GM21423 (cell line): ENCODE results near the gene FOXRED1.
"Not testable (repeated sequence)": the region's sequence is repeated elsewhere in the genome, so short reads cannot be mapped to it uniquely, and the experiment has no call there.

Experiments used
- ATAC-seq: cut with Tn5 transposase; IDR thresholded peaks from one replicate; pipeline ENCODE4 v1.9.1; 2021; ENCODE audit warnings: mild to moderate bottlenecking, moderate library complexity; ENCODE audit not compliant: unreplicated experiment

Gene FOXRED1

DNA sequence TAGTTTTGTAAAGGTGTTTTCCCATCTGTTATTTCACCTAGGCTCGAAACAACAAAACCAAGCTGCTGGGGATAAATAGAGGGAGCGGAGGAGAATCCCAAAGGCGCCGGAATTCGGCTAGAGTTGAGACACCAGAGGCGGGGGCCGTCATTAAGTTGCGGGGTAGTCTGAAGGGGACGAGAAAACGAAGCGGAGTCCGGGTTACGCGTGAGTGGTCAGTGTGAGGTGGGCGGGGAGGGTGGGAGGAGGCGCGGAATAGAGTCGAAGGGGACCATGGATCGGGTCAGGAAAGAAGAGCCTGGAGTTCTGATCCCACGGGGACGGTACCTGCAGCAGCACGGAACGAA lies 620 bp upstream of the FOXRED1 start:
- no peak for ATAC-seq

DNA sequence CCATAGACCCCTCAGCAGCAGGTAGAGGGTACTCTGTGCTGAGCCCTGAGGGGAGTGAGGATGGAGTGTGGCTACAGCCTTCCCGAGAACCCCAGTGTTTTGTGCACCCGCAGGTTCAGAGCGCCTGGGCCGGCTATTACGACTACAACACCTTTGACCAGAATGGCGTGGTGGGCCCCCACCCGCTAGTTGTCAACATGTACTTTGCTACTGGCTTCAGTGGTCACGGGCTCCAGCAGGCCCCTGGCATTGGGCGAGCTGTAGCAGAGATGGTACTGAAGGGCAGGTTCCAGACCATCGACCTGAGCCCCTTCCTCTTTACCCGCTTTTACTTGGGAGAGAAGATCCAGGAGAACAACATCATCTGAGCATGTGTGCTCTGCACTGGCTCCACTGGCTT lies 8.4 kb downstream of the FOXRED1 start:
- ATAC-seq = no peak

- no peak for ATAC-seq
Observed at GRCh38 chr11:126277780-126278179, 8.8 kb downstream of the FOXRED1 start.

GRCh38 chr11:126279191-126279590 lies 10.2 kb downstream of the FOXRED1 start:
- no peak for ATAC-seq

DNA sequence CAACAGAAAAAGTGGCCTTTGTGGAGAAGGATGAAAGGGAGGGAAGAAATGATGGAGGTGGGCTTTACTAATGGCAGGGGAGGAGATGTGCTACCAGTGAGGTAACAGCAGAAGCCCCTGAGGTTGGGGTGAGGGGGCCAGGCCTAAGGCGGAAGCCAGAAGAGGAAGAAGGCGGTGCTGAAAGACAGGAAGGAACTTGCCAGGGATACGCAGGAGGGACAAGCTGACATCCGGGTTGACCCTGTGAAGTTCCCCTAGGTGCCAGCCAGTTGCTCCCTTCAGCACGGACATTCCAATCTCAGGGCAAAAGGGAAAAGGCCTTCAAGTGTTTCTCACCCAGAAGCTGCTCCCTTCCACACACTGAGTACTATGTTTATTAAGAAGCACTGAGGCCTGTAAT lies 11.6 kb downstream of the FOXRED1 start:
- ATAC-seq = no peak

GRCh38 chr11:126281245-126281644 lies 12.3 kb downstream of the FOXRED1 start:
- ATAC-seq = no peak

- no peak for ATAC-seq
Observed at GRCh38 chr11:126281666-126282175, 12.8 kb downstream of the FOXRED1 start.

GRCh38 chr11:126282361-126282735 lies 13.4 kb downstream of the FOXRED1 start:
- no peak for ATAC-seq

DNA sequence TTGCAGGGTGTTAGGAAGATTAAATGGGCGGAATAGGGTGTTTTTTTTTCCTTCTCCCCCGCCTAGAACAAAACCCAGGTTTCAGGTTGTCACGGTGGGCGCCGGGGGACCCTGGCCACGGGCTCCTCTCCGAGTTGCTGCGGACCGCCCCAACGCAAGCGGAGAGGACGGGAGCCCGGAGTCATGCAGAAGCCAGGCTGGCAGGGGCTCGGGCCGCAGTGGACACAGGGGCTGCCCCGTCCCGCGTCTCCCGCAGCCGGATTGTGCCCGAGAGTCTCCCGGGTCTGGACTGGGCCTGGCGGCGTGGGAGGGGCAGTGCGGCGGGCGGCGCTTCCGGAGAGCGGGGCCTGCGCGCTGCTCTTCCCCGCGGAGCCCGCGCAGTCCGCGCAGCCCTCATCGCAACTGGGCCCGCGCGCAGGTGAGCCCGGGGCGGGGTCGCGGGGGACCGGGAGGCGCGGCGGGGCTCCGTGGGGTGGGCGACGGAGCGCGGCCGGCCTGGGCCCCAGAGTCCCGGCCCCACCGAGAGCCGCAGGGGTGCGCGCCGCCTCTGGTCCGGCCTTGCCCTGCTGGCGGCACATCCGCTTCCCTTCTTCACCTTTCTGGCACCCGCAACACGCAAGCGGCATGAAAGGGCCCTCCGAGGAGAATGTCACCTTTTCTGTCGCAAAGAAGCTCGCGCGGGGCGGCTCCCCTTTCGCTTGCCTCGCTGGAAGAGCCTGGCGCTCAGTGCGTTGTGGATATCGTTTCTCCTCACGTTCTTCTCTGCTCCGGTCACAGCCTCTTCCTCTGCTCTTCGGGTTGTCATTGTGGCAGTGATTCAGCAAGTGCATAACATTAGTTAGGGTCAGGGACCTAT lies 14.0 kb downstream of the FOXRED1 start, which contains the start of gene TIRAP:
Gene TIRAP (plus strand): TSS at position 358 of the 856 bp plus-strand sequence. CDS start 7,802 bp downstream, outside the sequence.
- ATAC-seq = peak; percentile 59

DNA sequence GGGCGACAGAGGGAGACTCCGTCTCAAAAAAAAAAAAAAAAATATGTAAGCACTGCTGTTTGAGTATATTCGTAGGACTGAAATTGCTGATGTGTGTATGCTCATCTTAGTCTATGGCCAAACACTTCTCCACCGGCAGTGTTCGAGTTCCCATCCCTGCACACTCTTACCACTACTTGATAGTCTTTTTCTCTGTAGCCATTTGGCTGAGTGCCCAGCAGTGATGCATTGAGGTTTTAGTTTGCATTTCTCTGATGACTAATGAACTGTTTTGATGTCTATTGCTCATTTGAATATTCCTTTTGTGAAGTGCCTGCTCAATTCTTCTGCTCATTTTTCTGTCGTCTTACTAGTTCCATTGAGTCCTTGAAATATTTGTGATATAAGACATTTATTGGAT lies 15.9 kb downstream of the FOXRED1 start:
- peak; percentile 45 for ATAC-seq

GRCh38 chr11:126288237-126288636 lies 19.3 kb downstream of the FOXRED1 start:
- no peak for ATAC-seq

GRCh38 chr11:126290887-126291286 lies 21.9 kb downstream of the FOXRED1 start:
- ATAC-seq = no peak

DNA sequence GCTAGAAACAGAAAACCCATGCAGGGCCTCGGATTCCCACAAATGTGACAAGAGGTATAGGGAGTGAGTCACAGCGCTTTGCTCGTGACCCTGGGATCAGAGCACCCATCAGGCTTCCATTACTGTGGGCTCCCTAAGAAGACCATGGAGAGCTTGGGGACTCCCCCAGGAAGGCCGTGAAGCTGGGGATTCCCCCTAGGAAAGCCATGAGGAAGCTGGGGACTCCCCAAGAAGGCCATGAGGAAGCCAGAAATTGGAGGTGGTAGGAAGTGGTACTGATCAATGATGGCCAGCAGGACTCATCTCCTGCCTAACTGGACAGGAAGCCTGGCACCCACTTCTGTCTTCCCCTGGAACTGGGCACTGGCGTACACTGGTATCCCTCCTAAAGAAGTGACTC lies 24.8 kb downstream of the FOXRED1 start:
- no peak for ATAC-seq

DNA sequence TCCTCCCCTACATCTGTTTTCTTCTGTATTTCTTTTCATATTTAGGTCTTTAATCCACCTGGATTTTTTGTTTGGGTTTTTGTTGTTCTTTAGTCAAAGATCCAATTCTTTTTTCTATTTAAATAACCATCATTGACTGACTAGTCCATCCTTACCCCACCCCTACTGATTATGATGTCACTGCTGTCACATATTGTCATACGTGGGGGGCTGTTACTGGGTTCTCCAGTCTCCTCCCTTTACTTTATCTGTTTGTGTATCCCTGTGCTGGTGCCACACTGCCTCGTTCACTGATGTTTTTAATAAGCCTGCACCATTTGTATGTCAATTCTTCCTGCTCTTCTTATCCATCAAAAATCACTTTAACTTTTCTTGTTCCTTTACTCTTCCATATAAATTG lies 28.1 kb downstream of the FOXRED1 start:
- no peak for ATAC-seq

DNA sequence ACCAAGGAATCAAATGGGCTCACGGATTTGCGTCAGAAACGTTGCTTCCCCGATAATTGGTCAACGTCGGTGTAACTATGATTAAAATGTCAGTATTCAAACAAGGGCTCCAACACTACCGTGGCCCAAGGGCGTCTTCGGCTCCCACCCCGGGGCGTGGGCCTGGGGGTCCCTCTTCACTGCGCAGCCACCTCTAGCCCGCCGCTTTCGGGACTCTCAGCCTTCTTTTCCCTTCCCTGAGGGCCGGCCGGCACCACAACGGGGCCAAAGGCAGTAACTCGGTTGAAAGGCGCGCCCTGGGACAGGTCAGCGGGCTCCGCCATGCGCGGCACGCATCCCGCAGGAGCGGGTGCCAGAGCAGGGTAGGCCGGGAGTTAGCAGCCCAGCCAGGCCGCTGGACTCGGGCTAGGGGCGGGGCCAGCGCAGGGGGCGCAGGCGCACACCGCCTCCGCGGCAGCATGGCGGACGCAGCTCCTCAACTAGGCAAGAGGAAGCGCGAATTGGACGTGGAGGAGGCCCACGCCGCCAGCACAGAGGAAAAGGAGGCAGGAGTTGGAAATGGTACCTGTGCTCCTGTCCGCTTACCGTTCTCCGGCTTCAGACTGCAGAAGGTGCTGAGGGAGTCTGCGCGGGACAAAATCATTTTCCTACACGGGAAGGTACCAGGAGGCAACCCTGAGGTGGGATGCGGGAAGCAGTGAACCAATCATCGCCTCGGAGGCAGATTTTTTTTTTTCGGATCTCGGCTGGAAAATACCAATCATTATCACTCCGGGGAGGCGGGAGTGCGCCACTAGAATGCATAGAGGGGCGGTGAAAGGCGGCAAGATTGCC lies 34.9 kb downstream of the FOXRED1 start, which contains the start of gene DCPS:
Gene DCPS (plus strand): TSS at position 438 of the 834 bp plus-strand sequence. CDS start 21 bp downstream, at position 459.
- ATAC-seq = peak; percentile 93

GRCh38 chr11:126304457-126305075 lies 35.6 kb downstream of the FOXRED1 start:
- ATAC-seq = no peak

GRCh38 chr11:126305699-126306098 lies 36.7 kb downstream of the FOXRED1 start:
- ATAC-seq = peak; percentile 53

DNA sequence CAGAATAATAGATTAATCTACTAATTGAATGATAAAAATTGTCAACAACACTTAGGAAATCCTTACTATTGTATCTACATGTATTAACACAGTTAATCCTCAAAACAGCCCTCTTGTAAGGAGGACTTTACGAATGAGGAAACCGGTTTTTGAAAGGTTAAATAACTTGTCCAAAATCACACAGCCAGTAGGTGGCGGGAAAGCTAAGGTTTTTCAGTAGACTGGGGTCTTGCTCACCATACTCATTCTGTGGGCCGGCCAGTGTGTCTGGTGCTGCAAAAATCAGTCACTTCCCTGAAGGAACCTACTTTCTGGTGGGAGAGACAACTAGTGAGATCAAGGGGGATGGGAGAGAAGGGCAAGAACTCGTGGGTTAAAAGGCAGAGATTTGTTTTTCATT lies 38.8 kb downstream of the FOXRED1 start:
- ATAC-seq = no peak

DNA sequence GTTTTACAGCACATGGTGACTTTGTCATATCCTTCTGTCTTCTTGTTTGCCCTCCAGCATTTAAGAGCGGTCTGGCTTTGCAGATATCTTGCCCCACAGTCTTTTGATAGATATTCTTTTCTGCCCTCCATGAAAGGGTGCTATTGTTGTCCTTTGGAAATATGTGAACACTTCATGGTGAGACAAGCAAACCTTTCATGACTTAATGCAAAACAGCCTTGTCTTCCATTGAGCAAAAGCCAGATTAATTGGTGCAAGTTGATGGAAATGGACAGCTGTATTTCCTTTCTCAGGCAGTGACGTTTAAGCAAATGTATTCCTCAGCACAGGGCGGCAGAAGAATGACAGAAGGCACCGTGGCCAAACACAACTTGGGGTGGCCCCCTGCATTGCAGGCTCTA lies 39.3 kb downstream of the FOXRED1 start:
- ATAC-seq = no peak

DNA sequence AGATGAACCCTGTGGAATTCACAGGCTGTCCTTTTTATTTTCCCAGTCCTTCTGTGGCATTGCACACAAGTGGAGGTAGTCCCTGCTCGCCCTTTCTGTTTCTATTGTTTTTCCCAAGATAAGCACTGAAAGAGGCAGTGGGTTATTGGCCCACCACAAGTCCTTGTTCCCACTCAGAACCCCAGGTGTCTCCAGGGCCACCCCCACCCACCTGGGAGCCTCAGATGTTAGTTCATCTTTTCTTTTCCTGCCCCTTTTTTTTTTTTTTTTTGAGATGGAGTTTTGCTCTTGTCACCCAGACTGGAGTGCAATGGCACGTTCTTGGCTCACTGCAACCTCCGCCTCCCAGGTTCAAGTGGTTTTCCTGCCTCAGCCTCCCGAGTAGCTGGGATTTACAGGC lies 39.8 kb downstream of the FOXRED1 start:
- ATAC-seq = not testable (repeated sequence)
